Osteocyte (in vitro differentiated cells): ENCODE data around the gene HS1BP3. TPM values are rescaled to one million over a fixed set of nuclear protein-coding genes. Genes with fewer than 3 reads are reported as not detected.
A peak's percentile ranks its signal among the peaks of the same experiment; 100 is the strongest.

Experiments used
- DNase-seq: peaks from one replicate; pipeline ENCODE4 v3.0.0; 2021; ENCODE audit warnings: mixed read lengths; ENCODE audit not compliant: unreplicated experiment; ENCODE audit errors: extremely low spot score
- H3K27ac Mint-ChIP-seq: one replicate; pipeline ENCODE4 v1.8.0; 2021; ENCODE audit warnings: mild to moderate bottlenecking, mixed read lengths; ENCODE audit not compliant: unreplicated experiment
- H3K27me3 Mint-ChIP-seq: one replicate; pipeline ENCODE4 v1.8.0; 2021; ENCODE audit warnings: mixed read lengths; ENCODE audit not compliant: unreplicated experiment
- H3K36me3 Mint-ChIP-seq: one replicate; pipeline ENCODE4 v1.8.0; 2021; ENCODE audit warnings: mixed read lengths; ENCODE audit not compliant: unreplicated experiment
- H3K4me1 Mint-ChIP-seq: one replicate; pipeline ENCODE4 v1.8.0; 2021; ENCODE audit warnings: mixed read lengths; ENCODE audit not compliant: unreplicated experiment
- H3K4me3 Mint-ChIP-seq: one replicate; pipeline ENCODE4 v1.8.0; 2021; ENCODE audit warnings: mild to moderate bottlenecking, moderate library complexity, mixed read lengths; ENCODE audit not compliant: unreplicated experiment
- H3K9me3 Mint-ChIP-seq: one replicate; pipeline ENCODE4 v1.8.0; 2021; ENCODE audit warnings: mixed read lengths; ENCODE audit not compliant: unreplicated experiment
- CTCF ChIP-seq: fragments of 200-600 bp; sonication (generic); IDR thresholded peaks from 2 replicates; pipeline ENCODE4 v1.5.0; 2021; ENCODE audit warnings: antibody characterized with exemption, mild to moderate bottlenecking, moderate library complexity
- total RNA-seq: library from RNA; stranded (reverse); gene quantifications from 2 replicates; pipeline ENCODE4 v1.2.1, GENCODE V29; 2021

HS1BP3 gene
- total RNA-seq, 1 donor from 2014 or later, result 40.5 TPM

GRCh38 chr2:20609349-20609994, 41.4 kb downstream of the HS1BP3 start:
- Mint-ChIP-seq H3K36me3 (peaks cover 8% of the 10 kb centered on the region), H3K27me3 (no peaks in the 10 kb centered on the region), H3K4me1 (peaks cover 24% of the 10 kb centered on the region), H3K4me3 (no peak overlapping the region), H3K27ac (no peak overlapping the region), H3K9me3 (peaks cover 6% of the 10 kb centered on the region)
- no peak for DNase-seq
- TF ChIP-seq CTCF, result no peak

- Mint-ChIP-seq H3K27ac (no peak overlapping the region), H3K27me3 (no peaks in the 10 kb centered on the region), H3K36me3 (peaks cover 8% of the 10 kb centered on the region), H3K4me3 (no peak overlapping the region), H3K9me3 (peaks cover 6% of the 10 kb centered on the region), H3K4me1 (peaks cover 23% of the 10 kb centered on the region)
- no peak for DNase-seq
- no peak for TF ChIP-seq CTCF
Measured at GRCh38 chr2:20608666-20609348, 42.1 kb downstream of the HS1BP3 start.

GRCh38 chr2:20607446-20607845, 43.5 kb downstream of the HS1BP3 start:
- no peak for TF ChIP-seq CTCF
- H3K4me1 Mint-ChIP-seq, result peaks cover 23% of the 10 kb centered on the region
- no peak overlapping the region for H3K27ac Mint-ChIP-seq
- no peaks in the 10 kb centered on the region for H3K27me3 Mint-ChIP-seq
- H3K9me3 Mint-ChIP-seq, result peaks cover 6% of the 10 kb centered on the region
- H3K36me3 Mint-ChIP-seq, result peaks cover 8% of the 10 kb centered on the region
- no peak for DNase-seq
- H3K4me3 Mint-ChIP-seq, result no peak overlapping the region

- H3K27me3 Mint-ChIP-seq, result no peaks in the 10 kb centered on the region
- H3K36me3 Mint-ChIP-seq, result peaks cover 8% of the 10 kb centered on the region
- TF ChIP-seq CTCF, result no peak
- no peak overlapping the region for H3K4me3 Mint-ChIP-seq
- peaks cover 18% of the 10 kb centered on the region for H3K4me1 Mint-ChIP-seq
- no peak for DNase-seq
- no peak overlapping the region for H3K27ac Mint-ChIP-seq
- peaks cover 6% of the 10 kb centered on the region for H3K9me3 Mint-ChIP-seq
Measured at GRCh38 chr2:20606198-20606597, 44.7 kb downstream of the HS1BP3 start.

GRCh38 chr2:20604951-20605381, 45.9 kb downstream of the HS1BP3 start:
- no peak for TF ChIP-seq CTCF
- Mint-ChIP-seq H3K36me3 (peaks cover 8% of the 10 kb centered on the region), H3K9me3 (peaks cover 6% of the 10 kb centered on the region), H3K4me1 (peaks cover 15% of the 10 kb centered on the region), H3K27ac (peak overlapping the region; percentile 19), H3K27me3 (no peaks in the 10 kb centered on the region), H3K4me3 (no peak overlapping the region)
- DNase-seq, result no peak
